ENCODE results near the gene TFF3.
A peak's percentile ranks its signal among the peaks of the same experiment; 100 is the strongest.

TFF3 gene

GRCh38 chr21:42321231-42321630 lies 6.0 kb upstream of the TFF3 start:
- no peak for DNase-seq

- no peak for DNase-seq
Measured at GRCh38 chr21:42320791-42321190, 5.6 kb upstream of the TFF3 start.

- DNase-seq = no peak
Measured at GRCh38 chr21:42319851-42320572, 4.8 kb upstream of the TFF3 start.

- DNase-seq = no peak
Measured at GRCh38 chr21:42319376-42319775, 4.2 kb upstream of the TFF3 start.

DNA sequence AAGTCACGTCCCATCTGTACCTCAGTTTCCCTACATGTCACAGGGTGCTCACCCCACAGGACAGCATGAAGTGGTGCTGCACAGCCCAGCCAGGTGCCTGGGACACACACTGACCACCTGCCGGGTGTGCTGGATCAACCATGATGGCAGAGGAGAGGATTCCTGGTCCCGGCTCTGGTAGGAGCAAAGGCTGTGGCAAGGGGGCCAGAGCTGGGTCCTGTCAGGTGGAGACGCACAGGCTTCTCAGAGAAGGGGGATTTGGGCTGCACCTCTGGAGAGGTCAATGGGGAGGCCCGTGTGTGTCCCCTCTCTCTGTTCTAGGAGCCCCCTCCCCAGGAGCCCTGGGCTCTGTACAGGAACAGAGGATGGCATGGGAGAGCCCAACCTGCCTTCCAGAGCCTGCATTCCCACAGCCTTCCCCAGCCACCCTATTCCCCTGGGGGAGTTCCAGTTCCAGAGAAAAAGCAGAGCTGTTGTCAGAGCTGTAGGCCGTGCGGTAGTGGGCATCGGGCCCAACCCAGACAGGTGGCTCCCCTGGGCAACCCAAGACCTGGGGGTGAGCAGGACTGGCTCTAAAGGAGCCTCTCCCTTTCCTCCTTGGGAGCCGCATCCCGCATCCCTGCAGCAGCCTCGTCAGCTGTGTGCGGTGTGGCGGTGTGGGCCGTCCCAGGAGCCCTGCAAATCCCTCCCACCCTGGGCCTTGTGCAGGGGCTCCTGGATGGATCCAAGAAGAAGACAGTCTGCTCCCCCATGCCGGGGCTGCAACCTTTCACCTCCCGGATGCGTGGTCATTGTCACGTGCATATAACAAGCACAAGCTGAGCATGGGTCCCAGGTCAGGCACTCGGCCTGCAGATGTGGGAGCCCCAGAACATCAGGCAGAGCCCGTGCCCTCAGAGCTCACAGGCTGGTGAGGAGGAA lies 2.9 kb upstream of the TFF3 start:
- no peak for DNase-seq

GRCh38 chr21:42317341-42317741 lies 2.1 kb upstream of the TFF3 start:
- DNase-seq = no peak

DNA sequence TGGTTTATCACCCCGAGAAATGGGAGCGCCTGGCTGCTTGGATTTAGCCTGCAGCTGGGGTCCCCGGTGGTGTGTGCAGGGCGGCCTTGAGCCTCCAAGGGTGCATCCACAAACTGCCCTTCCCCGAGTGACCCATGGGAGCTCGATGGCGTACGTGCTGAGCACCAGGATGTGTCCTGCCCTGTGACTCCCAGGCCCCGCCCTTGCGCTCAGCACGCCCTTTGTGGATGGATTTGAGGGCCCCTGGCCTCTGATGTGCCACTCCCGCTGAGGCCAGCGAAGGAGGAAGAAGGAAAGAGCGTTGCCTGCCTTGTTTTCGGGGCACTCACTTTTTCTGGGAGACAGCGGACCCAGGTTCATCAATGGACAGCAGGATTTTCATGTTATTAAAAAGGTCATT lies 1.7 kb upstream of the TFF3 start:
- no peak for DNase-seq

DNA sequence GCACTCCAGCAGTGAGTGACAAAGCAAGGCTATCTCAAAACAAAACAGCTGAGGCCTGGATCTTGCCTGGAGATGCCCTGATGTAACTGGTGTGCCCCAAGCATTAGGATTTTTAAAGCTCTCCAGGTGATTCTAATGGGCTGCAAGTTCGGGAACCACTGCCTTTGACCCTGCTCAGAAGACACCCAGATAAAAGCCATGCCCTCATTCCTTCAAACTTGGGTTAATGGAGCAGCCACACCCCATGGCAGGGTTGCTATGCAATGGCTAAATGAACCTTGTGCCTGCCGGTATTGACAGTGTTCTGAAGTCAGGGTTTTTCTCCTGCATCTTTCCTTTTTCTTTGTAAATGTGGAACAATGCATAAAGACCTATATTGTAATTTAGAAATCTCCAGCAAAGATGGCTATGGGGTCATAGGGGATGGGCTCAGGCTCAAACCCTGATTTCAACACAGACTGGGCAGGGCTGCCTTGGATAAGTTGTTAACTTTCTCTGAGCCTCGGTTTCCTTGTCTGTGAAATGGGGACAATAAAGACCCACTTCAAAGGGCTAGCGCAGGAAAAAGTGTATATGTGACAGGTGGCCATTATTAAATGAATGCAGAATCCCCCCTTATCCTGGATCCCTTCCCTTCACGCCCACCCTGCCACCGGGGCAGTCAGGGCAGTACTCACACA lies 453 bp downstream of the TFF3 start:
- DNase-seq = no peak

GRCh38 chr21:42313501-42313969 lies 1.7 kb downstream of the TFF3 start:
- DNase-seq = no peak

DNA sequence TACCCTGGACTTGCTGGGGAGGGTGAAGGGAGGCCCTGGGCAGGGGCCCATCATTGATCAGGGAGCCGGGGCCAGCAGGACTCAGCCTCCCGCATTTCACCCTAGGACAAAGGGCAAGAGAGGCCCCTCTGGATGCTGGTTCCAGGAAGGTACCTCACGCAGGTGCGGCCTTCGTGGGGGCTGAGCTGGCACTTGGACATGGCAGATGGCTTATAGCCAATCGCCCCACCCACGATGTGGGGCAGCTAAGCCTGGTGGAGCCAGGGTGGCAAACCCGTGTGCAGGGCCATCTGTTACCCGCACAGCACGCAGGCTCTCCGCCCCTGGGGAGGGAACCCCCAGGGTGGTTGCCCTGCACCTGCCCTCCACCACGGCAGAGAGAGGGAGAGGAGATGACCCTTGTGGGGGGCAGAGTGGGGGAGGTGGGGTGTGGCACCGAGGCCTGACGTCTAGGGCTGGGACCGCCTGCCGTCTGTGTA lies 2.5 kb downstream of the TFF3 start:
- DNase-seq = no peak

- no peak for DNase-seq
Measured at GRCh38 chr21:42311816-42312625, 3.2 kb downstream of the TFF3 start.

GRCh38 chr21:42311160-42311559 lies 4.0 kb downstream of the TFF3 start:
- DNase-seq = no peak

- no peak for DNase-seq
Measured at GRCh38 chr21:42310411-42311001, 4.7 kb downstream of the TFF3 start.

DNA sequence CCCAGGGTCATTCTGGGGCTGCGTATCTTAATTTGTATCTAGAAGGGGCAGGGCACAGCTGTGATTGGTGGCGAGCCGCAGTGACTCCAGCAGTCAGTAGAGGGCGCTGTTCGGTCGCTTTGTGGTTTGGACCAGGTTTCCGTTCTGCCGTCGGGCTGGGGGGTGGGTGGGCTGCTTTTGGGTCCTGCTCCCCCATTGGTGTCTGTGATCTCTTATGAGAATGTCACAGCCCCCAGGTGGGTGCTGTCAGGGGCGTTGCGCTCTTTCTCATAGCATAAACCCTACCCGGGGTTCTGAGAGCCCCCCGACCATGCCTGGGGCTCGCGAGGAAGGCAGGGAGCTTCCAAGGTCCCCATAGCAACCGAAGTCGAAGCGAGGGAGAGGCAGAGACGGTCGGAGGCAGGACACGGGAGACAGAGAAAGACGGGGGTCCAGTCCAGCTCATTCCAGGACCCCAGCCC lies 5.4 kb downstream of the TFF3 start:
- peak in 33 of 56 donors; percentile 4 to 74 (median 32) for DNase-seq

- DNase-seq = no peak
Measured at GRCh38 chr21:42308914-42309752, 6.1 kb downstream of the TFF3 start.

GRCh38 chr21:42308161-42308913 lies 6.9 kb downstream of the TFF3 start:
- no peak for DNase-seq

- DNase-seq = no peak
Measured at GRCh38 chr21:42307106-42307505, 8.1 kb downstream of the TFF3 start.

DNA sequence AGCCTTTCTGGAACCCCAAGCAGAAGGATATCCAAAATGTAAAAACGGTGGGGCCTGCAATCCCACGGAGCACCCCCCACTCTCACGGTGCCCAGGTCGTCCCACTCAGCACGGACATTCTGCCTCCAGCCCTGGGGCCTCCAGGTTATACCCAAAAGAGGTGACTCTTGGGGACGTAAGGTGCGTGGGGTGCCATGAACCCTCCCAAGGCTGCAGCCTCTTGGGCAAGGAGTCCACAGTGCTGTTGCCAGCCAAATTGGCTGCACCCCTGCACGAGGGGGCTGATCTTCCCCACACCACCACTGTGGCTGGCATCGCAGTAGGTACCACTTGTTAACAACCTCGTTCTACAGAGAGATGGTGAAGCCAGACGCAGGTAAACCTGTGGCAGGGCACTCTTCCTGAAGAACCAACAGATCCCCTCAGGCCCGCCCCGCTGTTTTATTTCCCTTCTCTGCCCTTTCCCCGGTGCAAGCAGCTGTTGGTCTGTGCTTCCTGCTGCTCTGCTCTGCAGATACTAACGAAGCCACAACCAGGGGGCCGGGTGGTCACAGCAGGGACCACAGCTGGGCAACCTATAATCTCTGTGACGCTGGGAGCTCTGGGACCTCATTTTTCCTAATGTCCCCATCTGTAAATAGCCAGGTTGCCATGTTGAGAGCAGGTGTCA lies 8.7 kb downstream of the TFF3 start:
- no peak for DNase-seq
